Right renal cortex interstitium (tissue), 3 donors: Measurements from ENCODE around the gene C1orf105. TPM values are rescaled to one million over a fixed set of nuclear protein-coding genes. Genes with fewer than 3 reads are reported as not detected.

Experiments used
- DNase-seq, 3 donors: peaks; one replicate each; pipeline ENCODE4 v3.0.0-alpha.2; 2013; ENCODE audit warnings: low read depth in 3 of 3, low spot score in 2 of 3
- polyA plus RNA-seq, 3 donors: library from polyadenylated mRNA; unstranded; fragments of 120-200 nt; gene quantifications; one replicate each; pipeline ENCODE4 v1.2.1, GENCODE V29; 2013; ENCODE audit not compliant: insufficient read length in 3 of 3

C1orf105 gene
- polyA plus RNA-seq, 3 donors, result 0.28 TPM; not detected in 2

GRCh38 chr1:172517545-172517944, 97.1 kb downstream of the C1orf105 start:
- DNase-seq, result no peak

Other genes starting within 250 kb of the C1orf105 start
- 10 to 100 TPM; 52.1 to 56.6 (median 55.0) TPM for gene PIGC, start 23.4 kb downstream of the C1orf105 start, polyA plus RNA-seq
- gene SUCO, start 112.5 kb downstream of the C1orf105 start, polyA plus RNA-seq, result 10 to 100 TPM; 59.7 to 64.7 (median 60.9) TPM
- gene FASLG, start 238.4 kb downstream of the C1orf105 start, polyA plus RNA-seq, result under 1 TPM in 2 of 3 donors, not detected in 1; 0.07 to 0.18 TPM